Right ventricle myocardium inferior (tissue), 1 donor: ENCODE results near the gene FRMD4B. TPM values are rescaled to one million over a fixed set of nuclear protein-coding genes. Genes with fewer than 3 reads are reported as not detected.

Experiments
- ATAC-seq: fragments of 200-7000 bp; cut with Tn5 transposase; one replicate; pipeline ENCODE4 v1.9.1; 2020; ENCODE audit warnings: mild to moderate bottlenecking, moderate library complexity
- DNase-seq: peaks from one replicate; pipeline ENCODE4 v3.0.0; 2021; ENCODE audit errors: missing footprints
- intact Hi-C: fragments of 100-400 bp; cut with DNase I; formaldehyde crosslinking; loops from one replicate; pipeline ENCODE4 v1.11.0; 2022
- total RNA-seq: library from RNA; stranded (reverse); fragmentation: NEBNext Ultra II Directional; extraction: Animal tissue kit (Norgen Biotek cat#: 25700); gene quantifications from one replicate; pipeline ENCODE4 v1.2.1, GENCODE V29; 2021
- donor health status: DM: no; HTN: yes; CAD: no; lungs with severe emphysema.

FRMD4B gene
- total RNA-seq, 1 donor from 2014 or later: 16.0 TPM

GRCh38 chr3:69371816-69372215 is 14.1 kb downstream of the FRMD4B start:
- ATAC-seq: no peak
- DNase-seq: no peak
- intact Hi-C loops: no loop called here

DNA sequence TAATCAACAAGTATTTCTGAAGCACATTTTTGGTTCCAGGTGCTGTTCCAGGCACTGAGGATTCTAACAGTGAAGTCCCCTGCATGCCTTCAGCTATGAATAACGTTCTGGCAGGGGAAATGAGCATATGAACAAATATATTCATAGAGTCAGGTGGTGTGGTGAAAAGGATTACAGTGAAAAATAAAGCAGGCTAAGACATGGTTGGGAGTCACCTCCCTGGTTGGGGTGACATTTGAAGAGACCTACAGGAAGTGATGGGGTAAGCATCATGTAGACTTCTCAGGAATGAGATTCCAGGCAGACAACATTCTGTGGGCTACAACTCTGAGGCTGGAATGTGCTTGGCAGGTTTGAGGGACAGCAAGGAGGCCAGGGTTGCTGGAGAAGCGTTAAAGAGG is 15.0 kb downstream of the FRMD4B start:
- peak; percentile 5 for ATAC-seq
- DNase-seq: no peak
- intact Hi-C loops: no loop called here

GRCh38 chr3:69370156-69370883 is 15.6 kb downstream of the FRMD4B start:
- ATAC-seq (peak; percentile 94), DNase-seq (peak; percentile 90)
- intact Hi-C loops: no loop called here

DNA sequence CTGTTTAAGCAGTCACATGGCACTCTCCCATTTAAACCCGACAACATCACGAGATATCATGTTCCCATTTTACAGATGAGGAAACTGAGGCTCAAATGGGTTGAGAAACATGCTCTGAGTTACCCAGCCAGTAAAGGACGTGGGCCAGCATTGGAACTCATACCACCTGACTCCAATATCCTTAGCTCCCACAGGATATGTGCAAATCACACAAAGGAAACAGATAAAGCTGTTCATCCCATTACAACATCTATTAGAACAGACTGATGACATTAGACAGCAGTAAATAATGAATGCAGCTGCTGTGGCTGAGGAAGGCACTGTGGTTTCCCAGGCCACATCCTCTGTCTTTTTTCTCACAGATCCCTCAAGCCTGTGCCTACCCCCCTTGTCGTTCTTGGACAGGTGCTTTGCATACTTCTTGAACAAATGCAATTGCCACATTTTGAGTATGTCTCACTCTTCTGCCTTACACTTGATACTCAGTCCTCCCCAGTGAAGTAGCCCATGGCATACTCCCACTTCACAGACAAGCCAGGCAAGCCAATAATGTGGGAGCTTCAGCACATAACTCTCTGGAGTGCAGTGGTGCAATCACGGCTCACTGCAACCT is 17.7 kb downstream of the FRMD4B start:
- DNase-seq (no peak), ATAC-seq (peak; percentile 22)
- intact Hi-C loops: loop anchor here (5.0 kb wide), 1 partner anchor 36 kb away; no protein-coding TSS in a partner anchor

GRCh38 chr3:69367586-69367985 is 18.3 kb downstream of the FRMD4B start:
- ATAC-seq: no peak
- DNase-seq: no peak

DNA sequence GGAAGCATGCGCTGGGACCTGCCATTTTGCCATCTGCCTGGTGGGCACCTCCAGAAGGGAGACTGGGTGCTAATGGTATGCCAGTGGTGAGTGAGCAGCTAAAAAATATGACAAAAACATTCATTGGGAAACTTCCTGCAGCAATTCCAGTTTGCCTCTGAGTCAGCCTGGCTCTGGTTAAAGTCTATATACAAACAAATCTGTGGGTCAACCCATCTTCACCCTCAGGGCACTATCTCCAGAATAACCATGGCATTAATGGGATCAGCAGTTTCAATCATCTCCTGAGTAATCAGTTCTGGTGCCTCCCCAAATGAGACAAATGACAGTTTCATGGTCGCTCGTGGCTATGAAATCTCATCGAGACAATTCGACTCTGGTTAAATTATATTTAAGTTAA is 21.5 kb downstream of the FRMD4B start:
- DNase-seq (peak; percentile 52), ATAC-seq (no peak)
- intact Hi-C loops: no loop called here

More at GRCh38 chr3:69367586-69367985, 18.3 kb downstream of the FRMD4B start:
- intact Hi-C loops: loop anchor here (5.0 kb wide), 1 partner anchor 35 kb away; no protein-coding TSS in a partner anchor

DNA sequence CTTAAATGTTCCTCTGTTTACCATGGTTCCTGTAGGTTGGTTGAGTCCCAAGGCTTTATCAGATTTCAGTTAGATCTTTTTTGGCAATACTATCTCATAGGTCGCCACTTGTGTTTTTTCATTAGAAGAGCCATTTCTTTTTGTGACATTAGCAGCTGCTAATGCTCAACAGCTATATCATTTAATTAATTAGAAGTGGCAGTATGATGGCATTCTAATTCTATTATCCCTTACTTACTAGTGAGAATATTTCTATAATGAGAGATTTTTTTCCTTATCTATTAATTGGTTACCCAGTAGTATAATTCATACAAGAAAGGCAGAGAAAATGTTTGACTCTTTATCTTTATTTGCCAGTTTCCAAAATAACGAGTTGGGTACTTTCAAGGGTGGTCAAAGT is 25.2 kb downstream of the FRMD4B start:
- ATAC-seq (no peak), DNase-seq (no peak)
- intact Hi-C loops: no loop called here

- DNase-seq (no peak), ATAC-seq (no peak)
- intact Hi-C loops: no loop called here
These were observed 26.0 kb downstream of the FRMD4B start for GRCh38 chr3:69359916-69360315.

DNA sequence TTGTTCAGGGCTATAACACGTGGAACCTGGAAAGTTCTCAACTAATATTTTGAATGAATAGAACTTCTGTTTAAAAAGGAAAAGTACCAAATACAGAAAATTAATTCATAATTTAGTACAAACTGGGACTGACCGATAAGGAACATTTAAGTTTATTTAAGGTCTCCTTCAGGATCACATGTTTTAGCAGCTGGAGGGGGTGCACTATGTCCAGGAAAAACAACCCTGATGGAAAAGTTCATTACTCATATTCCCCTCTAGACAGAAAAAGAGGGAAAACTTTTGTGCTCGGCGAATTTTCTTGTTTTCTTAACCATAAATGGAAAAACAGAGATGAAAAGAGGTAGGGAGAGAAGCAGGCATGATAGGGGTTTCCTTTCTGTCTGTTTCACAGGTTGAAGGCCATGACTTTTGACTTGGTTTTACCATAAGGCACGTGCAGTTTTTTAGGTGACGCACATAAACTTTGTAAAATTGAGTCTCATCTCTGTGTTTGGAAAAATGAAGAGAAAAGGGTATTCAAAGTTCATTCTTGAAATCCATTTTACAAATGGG is 26.5 kb downstream of the FRMD4B start:
- intact Hi-C loops: no loop called here
- ATAC-seq (peak; percentile 23), DNase-seq (no peak)

DNA sequence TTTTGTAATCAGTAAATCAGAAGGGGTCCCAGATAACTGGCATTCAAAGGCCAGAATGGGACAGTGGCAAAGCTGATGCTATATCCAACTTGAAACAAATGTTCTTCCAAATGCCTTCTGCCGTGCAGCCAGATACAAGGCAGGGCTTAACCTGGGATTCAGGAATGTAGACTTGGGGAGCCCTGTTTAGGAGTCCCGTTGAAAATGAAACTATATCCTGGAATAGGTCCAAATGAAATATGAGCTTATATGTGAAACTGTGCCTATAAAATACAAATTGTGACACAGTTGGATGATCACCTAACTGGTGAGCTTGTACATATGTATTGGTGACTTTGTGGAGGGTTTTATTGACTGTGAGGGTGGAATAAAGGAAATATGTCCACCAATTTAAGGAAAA is 28.7 kb downstream of the FRMD4B start:
- intact Hi-C loops: no loop called here
- ATAC-seq (no peak), DNase-seq (no peak)

DNA sequence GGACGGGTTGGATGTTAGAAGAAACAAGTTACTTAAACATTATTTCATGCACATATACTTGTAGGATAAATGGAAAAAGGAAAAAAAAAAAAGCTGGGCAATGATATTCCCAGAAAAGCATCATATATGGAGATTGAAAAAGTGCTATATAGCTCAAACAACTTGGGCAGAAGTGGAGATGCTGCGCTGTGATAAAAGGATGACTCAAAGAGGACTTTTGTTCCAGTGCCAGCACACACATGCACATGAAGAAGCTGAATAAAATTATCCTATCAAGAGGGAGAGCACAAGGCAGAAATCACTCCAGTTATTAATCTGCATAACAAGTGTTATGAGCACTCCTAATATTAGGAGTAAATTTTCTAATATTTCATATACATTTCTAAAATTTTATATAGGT is 30.9 kb downstream of the FRMD4B start:
- intact Hi-C loops: no loop called here
- no peak for ATAC-seq

DNA sequence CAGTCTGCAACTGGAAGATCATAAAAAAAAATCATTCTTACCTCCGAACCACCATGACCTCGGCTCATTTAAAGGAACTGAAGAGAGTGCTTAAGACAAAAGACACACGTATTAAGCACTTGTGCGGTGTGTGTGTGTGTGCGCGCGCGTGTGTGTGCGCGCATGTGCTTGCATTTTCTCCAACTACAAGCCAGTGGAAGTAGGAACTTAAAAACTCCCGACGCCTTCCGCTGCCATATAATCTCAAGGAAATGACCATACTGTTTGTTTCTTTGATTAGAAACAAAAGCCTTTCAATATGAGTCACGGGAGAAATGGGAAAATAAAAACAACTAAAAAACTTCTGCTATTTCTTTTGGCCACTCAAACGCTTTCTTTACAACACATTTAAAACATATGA is 32.4 kb downstream of the FRMD4B start:
- intact Hi-C loops: no loop called here
- ATAC-seq (peak; percentile 34), DNase-seq (peak; percentile 86)

More for the DNA sequence above, 30.9 kb downstream of the FRMD4B start:
- no peak for DNase-seq

DNA sequence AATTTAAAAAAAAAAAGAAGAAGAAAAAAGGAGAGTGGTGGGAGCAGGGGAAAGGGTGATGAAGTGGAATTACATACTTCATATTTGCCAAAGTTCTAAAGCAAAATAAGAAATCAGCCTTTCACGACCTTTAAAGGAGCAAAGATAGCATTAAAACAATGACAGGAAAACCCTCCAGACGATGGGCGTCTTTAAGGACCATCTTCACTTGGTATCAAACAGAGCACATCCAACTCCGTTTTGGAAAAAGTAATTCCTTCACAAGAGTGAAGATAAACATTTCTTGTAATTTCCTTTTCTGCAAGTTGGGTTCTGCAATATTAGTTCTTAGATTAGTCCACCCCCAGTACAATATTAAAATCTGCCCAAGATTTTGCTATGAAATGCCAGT is 32.8 kb downstream of the FRMD4B start:
- intact Hi-C loops: no loop called here
- no peak for ATAC-seq
- DNase-seq: no peak

- intact Hi-C loops: no loop called here
- peak; percentile 46 for ATAC-seq
- DNase-seq: no peak
These were observed 33.4 kb downstream of the FRMD4B start for GRCh38 chr3:69352305-69353087.

- intact Hi-C loops: no loop called here
- no peak for DNase-seq
- ATAC-seq: peak; percentile 44
These were observed 42.0 kb downstream of the FRMD4B start for GRCh38 chr3:69343875-69344274.

- intact Hi-C loops: no loop called here
- peak; percentile 3 for ATAC-seq
- DNase-seq: no peak
These were observed 43.8 kb downstream of the FRMD4B start for GRCh38 chr3:69342074-69342473.

- peak; percentile 58 for ATAC-seq
- no peak for DNase-seq
- intact Hi-C loops: no loop called here
These were observed 46.1 kb downstream of the FRMD4B start for GRCh38 chr3:69339760-69340159.

GRCh38 chr3:69338911-69339310 is 47.0 kb downstream of the FRMD4B start:
- DNase-seq: no peak
- intact Hi-C loops: no loop called here
- no peak for ATAC-seq

DNA sequence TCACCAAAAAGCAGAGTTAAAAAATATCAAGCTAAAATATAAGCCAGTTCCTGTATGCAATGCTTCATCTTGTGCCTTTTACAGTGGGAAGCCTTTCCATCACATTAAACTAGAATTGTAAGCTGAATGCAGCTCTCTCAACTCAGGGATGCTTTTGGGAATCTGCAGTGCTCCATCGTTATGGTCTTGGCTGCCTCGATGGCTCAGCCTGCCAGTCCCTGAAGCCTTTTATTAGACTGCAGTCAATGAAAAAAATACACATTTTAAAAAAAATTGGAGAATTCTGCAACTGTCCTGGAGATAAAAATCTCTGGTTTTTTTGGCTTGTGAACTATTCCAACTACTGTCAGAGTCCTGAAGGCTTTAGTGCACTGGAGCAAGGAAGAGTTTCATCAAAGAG is 53.0 kb downstream of the FRMD4B start:
- ATAC-seq: no peak
- no peak for DNase-seq
- intact Hi-C loops: loop anchor here (5.0 kb wide), 1 partner anchor 34 kb away; no protein-coding TSS in a partner anchor
